HepG2 (cell line): ENCODE data around the gene TTC6. TPM values are rescaled to one million over a fixed set of nuclear protein-coding genes. Genes with fewer than 3 reads are reported as not detected.

ENCODE experiments used
- AKNA ChIP-seq: sonication (generic); formaldehyde crosslinking; IDR thresholded peaks from 2 replicates; pipeline ENCODE4 v1.4.0; 2020; ENCODE audit warnings: missing genetic modification reagents, borderline replicate concordance
- BATF2 ChIP-seq: sonication (generic); formaldehyde crosslinking; IDR thresholded peaks from 2 replicates; pipeline ENCODE4 v1.8.0; 2022; ENCODE audit warnings: mild to moderate bottlenecking, missing genetic modification reagents, moderate library complexity
- CENPT ChIP-seq: sonication (generic); formaldehyde crosslinking; IDR thresholded peaks from 2 replicates; pipeline ENCODE4 v1.8.0; 2022; ENCODE audit warnings: low read depth, mild to moderate bottlenecking, moderate library complexity, missing genetic modification reagents
- GATAD1 ChIP-seq: IDR thresholded peaks from 2 replicates; pipeline ENCODE4 v1.6.1; 2016; ENCODE audit warnings: missing genetic modification reagents, missing compliant biosample characterization
- MAFG ChIP-seq: sonication (generic); formaldehyde crosslinking; IDR thresholded peaks from 2 replicates; pipeline ENCODE4 v1.5.1; 2020; ENCODE audit warnings: mild to moderate bottlenecking, missing genetic modification reagents
- NBN ChIP-seq: fragments of 450-650 bp; conservative IDR thresholded peaks from 2 replicates; pipeline ENCODE4 v1.6.1; 2017
- PHB2 ChIP-seq: fragments of 450-650 bp; IDR thresholded peaks from 2 replicates; pipeline ENCODE4 v1.6.1; 2018; ENCODE audit not compliant: partially characterized antibody
- REL ChIP-seq: sonication (generic); formaldehyde crosslinking; conservative IDR thresholded peaks from 2 replicates; pipeline ENCODE4 v1.8.0; 2022; ENCODE audit warnings: mild to moderate bottlenecking, missing genetic modification reagents, moderate library complexity
- ZNF704 ChIP-seq: sonication (generic); formaldehyde crosslinking; IDR thresholded peaks from 2 replicates; pipeline ENCODE4 v1.8.1; 2023; ENCODE audit warnings: mild to moderate bottlenecking, inconsistent platforms, moderate library complexity, missing genetic modification reagents, borderline replicate concordance
- ZNF772 ChIP-seq: sonication (generic); formaldehyde crosslinking; IDR thresholded peaks from 2 replicates; pipeline ENCODE4 v1.5.0; 2020; ENCODE audit warnings: mild to moderate bottlenecking, missing genetic modification reagents
- ZNF773 ChIP-seq: sonication (generic); formaldehyde crosslinking; IDR thresholded peaks from 2 replicates; pipeline ENCODE4 v1.4.0; 2020; ENCODE audit warnings: missing genetic modification reagents, borderline replicate concordance
- polyA plus RNA-seq, 8 experiments: library from polyadenylated mRNA; depleted of rRNA in 3 of 8; stranded (reverse) in 7 of 8; unstranded in 1 of 8; fragments of >200 nt; fragmentation: Illumina TruSeq in 4 of 8; extraction: Trizol in 4 of 8; gene quantifications; 2 replicates each; pipeline versions ENCODE4 v1.2.1 to v1.2.3, GENCODE V29; 2011 to 2016; ENCODE audit warnings: low read depth in 4 of 8, missing spikeins in 1 of 8, mixed read lengths in 1 of 8; ENCODE audit not compliant: insufficient read depth in 1 of 8
- total RNA-seq, 5 experiments: library from RNA; depleted of rRNA; stranded (reverse); fragments of >200 nt; fragmentation: Illumina TruSeq; extraction: Trizol; gene quantifications; 2 replicates each; pipeline ENCODE4 v1.2.3, GENCODE V29; 2016; ENCODE audit warnings: low read depth in 1 of 5
- TF ChIP-seq, protein P1 (sequence below): sonication (generic); formaldehyde crosslinking; conservative IDR thresholded peaks from 2 replicates; pipeline ENCODE4 v1.4.0; 2020; ENCODE audit warnings: mild to moderate bottlenecking, missing genetic modification reagents, moderate library complexity

The TTC6 gene
- total and polyA plus RNA-seq, 2 of the 13 experiments (the other 11 are each of a cell fraction or from before 2014, with no cell fraction given): 9.3 to 27.4 TPM

GRCh38 chr14:37585971-37586796, 9.2 kb upstream of the TTC6 start (continued):
- 0 out of 2 replicates have a peak, but pooled peaks have one; percentile 7 for TF ChIP-seq GATAD1 (CRISPR knock-in tag)
- TF ChIP-seq AKNA: no peak
- no peak for TF ChIP-seq ZNF773 (CRISPR knock-in tag)
- no peak for TF ChIP-seq ZNF704 (CRISPR knock-in tag)
- no peak for TF ChIP-seq BATF2
- TF ChIP-seq, protein P1, sequence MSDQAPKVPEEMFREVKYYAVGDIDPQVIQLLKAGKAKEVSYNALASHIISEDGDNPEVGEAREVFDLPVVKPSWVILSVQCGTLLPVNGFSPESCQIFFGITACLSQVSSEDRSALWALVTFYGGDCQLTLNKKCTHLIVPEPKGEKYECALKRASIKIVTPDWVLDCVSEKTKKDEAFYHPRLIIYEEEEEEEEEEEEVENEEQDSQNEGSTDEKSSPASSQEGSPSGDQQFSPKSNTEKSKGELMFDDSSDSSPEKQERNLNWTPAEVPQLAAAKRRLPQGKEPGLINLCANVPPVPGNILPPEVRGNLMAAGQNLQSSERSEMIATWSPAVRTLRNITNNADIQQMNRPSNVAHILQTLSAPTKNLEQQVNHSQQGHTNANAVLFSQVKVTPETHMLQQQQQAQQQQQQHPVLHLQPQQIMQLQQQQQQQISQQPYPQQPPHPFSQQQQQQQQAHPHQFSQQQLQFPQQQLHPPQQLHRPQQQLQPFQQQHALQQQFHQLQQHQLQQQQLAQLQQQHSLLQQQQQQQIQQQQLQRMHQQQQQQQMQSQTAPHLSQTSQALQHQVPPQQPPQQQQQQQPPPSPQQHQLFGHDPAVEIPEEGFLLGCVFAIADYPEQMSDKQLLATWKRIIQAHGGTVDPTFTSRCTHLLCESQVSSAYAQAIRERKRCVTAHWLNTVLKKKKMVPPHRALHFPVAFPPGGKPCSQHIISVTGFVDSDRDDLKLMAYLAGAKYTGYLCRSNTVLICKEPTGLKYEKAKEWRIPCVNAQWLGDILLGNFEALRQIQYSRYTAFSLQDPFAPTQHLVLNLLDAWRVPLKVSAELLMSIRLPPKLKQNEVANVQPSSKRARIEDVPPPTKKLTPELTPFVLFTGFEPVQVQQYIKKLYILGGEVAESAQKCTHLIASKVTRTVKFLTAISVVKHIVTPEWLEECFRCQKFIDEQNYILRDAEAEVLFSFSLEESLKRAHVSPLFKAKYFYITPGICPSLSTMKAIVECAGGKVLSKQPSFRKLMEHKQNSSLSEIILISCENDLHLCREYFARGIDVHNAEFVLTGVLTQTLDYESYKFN: peak; percentile 74
- TF ChIP-seq PHB2: no peak
- TF ChIP-seq CENPT (CRISPR knock-in tag): no peak
- TF ChIP-seq NBN: no peak
- TF ChIP-seq MAFG (CRISPR knock-in tag): no peak
- TF ChIP-seq REL (CRISPR knock-in tag): no peak
- TF ChIP-seq ZNF772: 0 out of 2 replicates have a peak, but pooled peaks have one; percentile 44
